Measurements from ENCODE around the gene LRRN3.

Gene LRRN3

DNA sequence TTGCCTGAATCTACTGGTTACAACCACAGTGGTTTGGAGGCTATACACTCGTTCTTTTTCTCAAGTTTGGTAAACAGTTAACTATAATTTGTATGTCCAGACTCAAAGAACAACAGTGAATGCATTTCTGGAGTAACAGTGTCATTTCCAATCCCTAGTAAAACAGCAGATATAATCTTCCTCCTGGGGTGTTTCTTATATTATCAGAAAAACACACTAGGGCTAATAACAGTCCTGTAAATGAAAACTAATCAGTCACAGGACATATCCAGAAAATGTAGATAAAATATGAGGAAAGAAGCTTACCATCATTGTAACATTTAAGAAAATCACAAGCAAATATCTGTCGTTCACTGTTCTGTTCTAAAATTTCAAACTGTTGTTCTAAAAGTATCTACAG lies 82.6 kb downstream of the LRRN3 start:
- DNase-seq: no peak

DNA sequence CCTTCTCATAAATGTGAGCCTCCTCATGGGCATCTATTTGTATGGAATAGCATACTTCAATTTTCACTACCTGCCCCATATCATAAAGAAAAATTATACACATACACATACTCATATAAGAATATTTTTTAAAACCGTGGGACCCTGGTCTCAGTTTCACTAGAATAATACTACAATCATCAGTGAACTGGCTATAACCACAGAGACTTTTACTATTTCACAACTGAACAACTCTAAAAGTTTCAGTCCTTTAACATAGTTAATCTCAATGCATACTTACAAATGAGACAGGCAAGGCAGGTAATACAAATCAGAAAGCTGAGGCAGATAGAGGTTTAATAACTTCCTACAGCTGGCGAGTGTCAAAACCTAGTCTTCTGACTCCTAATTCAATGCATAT lies 83.1 kb downstream of the LRRN3 start:
- no peak for DNase-seq

DNA sequence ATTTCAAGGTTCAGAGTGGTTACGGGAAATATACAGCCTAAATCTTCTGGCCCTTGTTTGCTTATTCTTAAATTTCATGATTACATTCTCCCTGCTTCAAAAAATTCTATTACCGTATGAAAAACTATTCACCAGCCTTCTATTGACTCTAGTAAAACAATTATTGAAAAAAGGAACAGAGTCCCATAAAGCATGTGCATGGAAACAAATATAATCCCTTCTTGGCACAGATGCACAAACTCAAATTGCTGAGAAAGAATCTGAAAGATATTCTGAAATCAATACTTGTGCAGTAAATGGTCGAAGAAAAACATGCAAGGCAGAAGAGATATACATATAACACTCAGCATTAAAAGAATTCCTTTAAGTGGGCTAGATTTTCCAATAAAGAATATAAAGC lies 83.6 kb downstream of the LRRN3 start:
- no peak for DNase-seq
